OCI-LY1 (cell line): ENCODE data around the gene PTPN13.

Experiments
- CTCF ChIP-seq: fragments of 200-600 bp; sonication (generic), shearing (Covaris generic); IDR thresholded peaks from 2 replicates; pipeline ENCODE4 v1.5.1; 2017; ENCODE audit warnings: mild to moderate bottlenecking, antibody characterized with exemption, low read length, moderate library complexity, mixed read lengths
- EZH2 ChIP-seq: fragments of 200-600 bp; sonication (generic), shearing (Covaris generic); IDR thresholded peaks from 2 replicates; pipeline ENCODE4 v1.8.0; 2017; ENCODE audit warnings: borderline replicate concordance, mixed run types, mild to moderate bottlenecking, antibody characterized with exemption, low read length, moderate library complexity, mixed read lengths

- no peak for TF ChIP-seq CTCF
- no peak for TF ChIP-seq EZH2
These were observed 150.5 kb downstream of the PTPN13 start for GRCh38 chr4:86744570-86744969.
